NCI-H187 (cell line): ENCODE data around the gene CBY3.
"Not testable (repeated sequence)": the region's sequence is repeated elsewhere in the genome, so short reads cannot be mapped to it uniquely, and the experiment has no call there.

Source experiments
- DNase-seq, 2 experiments: peaks; one replicate each; lab custom pipeline; 2025; lab: John Stamatoyannopoulos, UW

The CBY3 gene

GRCh38 chr5:179668391-179668790 lies 12.4 kb downstream of the CBY3 start:
- peak in 1 of 2 experiments; percentile 2 for DNase-seq

- not testable (repeated sequence) for DNase-seq
These were observed 19.2 kb downstream of the CBY3 start for GRCh38 chr5:179661647-179662046.

GRCh38 chr5:179658179-179658856 lies 22.5 kb downstream of the CBY3 start:
- not testable (repeated sequence) for DNase-seq

- DNase-seq = not testable (repeated sequence)
These were observed 23.3 kb downstream of the CBY3 start for GRCh38 chr5:179657302-179658178.

- not testable (repeated sequence) for DNase-seq
These were observed 27.7 kb downstream of the CBY3 start for GRCh38 chr5:179653135-179653534.

- not testable (repeated sequence) for DNase-seq
These were observed 30.6 kb downstream of the CBY3 start for GRCh38 chr5:179650245-179650644.

GRCh38 chr5:179649166-179649703 lies 31.6 kb downstream of the CBY3 start:
- DNase-seq = not testable (repeated sequence)

- no peak for DNase-seq
These were observed 32.4 kb downstream of the CBY3 start for GRCh38 chr5:179648410-179648809.

GRCh38 chr5:179644766-179645165 lies 36.1 kb downstream of the CBY3 start:
- DNase-seq = not testable (repeated sequence)

- not testable (repeated sequence) for DNase-seq
These were observed 37.5 kb downstream of the CBY3 start for GRCh38 chr5:179643141-179643920.

- not testable (repeated sequence) for DNase-seq
These were observed 38.2 kb downstream of the CBY3 start for GRCh38 chr5:179642626-179643025.

- not testable (repeated sequence) for DNase-seq
These were observed 39.1 kb downstream of the CBY3 start for GRCh38 chr5:179641745-179642144.

GRCh38 chr5:179639296-179639695 lies 41.5 kb downstream of the CBY3 start:
- DNase-seq = not testable (repeated sequence)

GRCh38 chr5:179634370-179635172 lies 46.3 kb downstream of the CBY3 start:
- not testable (repeated sequence) for DNase-seq

- DNase-seq = not testable (repeated sequence)
These were observed 47.1 kb downstream of the CBY3 start for GRCh38 chr5:179633501-179634369.
